PC-3 (cell line): ENCODE results near the gene MAML3. TPM values are rescaled to one million over a fixed set of nuclear protein-coding genes. Genes with fewer than 3 reads are reported as not detected.

Source experiments
- ATAC-seq: fragments of 200-7000 bp; cut with Tn5 transposase; 2 replicates; pipeline ENCODE4 v1.9.1; 2020; ENCODE audit warnings: mild to moderate bottlenecking, moderate library complexity
- BruUV-seq: library from RNA; stranded (reverse); fragments of 400-500 nt; replicated peaks from 2 replicates; lab custom pipeline; 2021; lab: Mats Ljungman, UMichigan
- CTCF ChIA-PET: fragments of 300-600 bp; sonication (Branson Sonifier 250); formaldehyde crosslinking; loops from one replicate; lab custom pipeline; 2022; ENCODE audit warnings: antibody characterized with exemption; lab: Charles Lee
- POLR2A ChIA-PET: fragments of 300-600 bp; sonication (Branson Sonifier 250); formaldehyde crosslinking; loops from one replicate; lab custom pipeline; 2022; ENCODE audit warnings: antibody characterized with exemption; ENCODE audit not compliant: unreplicated experiment; lab: Charles Lee
- DNase-seq: peaks from one replicate; pipeline ENCODE4 v3.0.0-alpha.2; 2015
- H2AFZ ChIP-seq: fragments of 300-600 bp; sonication (generic); 2 replicates; pipeline ENCODE4 v1.6.0; 2016; ENCODE audit warnings: antibody characterized with exemption, low read length
- H3F3A ChIP-seq: fragments of 300-600 bp; sonication (generic); one replicate; pipeline ENCODE4 v1.6.0; 2017; ENCODE audit warnings: antibody characterized with exemption, low read length, control low read depth, mild to moderate bottlenecking; ENCODE audit not compliant: unreplicated experiment
- H3K27ac ChIP-seq: fragments of 300-600 bp; sonication (generic); 2 replicates; pipeline ENCODE4 v1.5.1; 2016; ENCODE audit warnings: mild to moderate bottlenecking, low read length
- H3K27me3 ChIP-seq: fragments of 300-600 bp; sonication (generic); 2 replicates; pipeline ENCODE4 v1.6.1; 2016; ENCODE audit warnings: low read length, mixed read lengths
- H3K36me3 ChIP-seq: fragments of 300-600 bp; sonication (generic); 2 replicates; pipeline ENCODE4 v1.6.1; 2016; ENCODE audit warnings: low read depth, mixed run types, low read length, mixed read lengths
- H3K4me1 ChIP-seq: fragments of 300-600 bp; sonication (generic); 2 replicates; pipeline ENCODE4 v1.5.1; 2016; ENCODE audit warnings: low read length; ENCODE audit not compliant: insufficient read depth
- H3K4me2 ChIP-seq: fragments of 300-600 bp; sonication (generic); 2 replicates; pipeline ENCODE4 v1.6.0; 2016; ENCODE audit warnings: low read length
- H3K4me3 ChIP-seq: fragments of 300-600 bp; sonication (generic); 2 replicates; pipeline ENCODE4 v1.5.1; 2016; ENCODE audit warnings: mild to moderate bottlenecking, low read length, mixed read lengths
- H3K79me2 ChIP-seq: fragments of 300-600 bp; sonication (generic); 2 replicates; pipeline ENCODE4 v1.6.1; 2017; ENCODE audit warnings: low read length, mixed read lengths
- H3K9ac ChIP-seq: fragments of 300-600 bp; sonication (generic); 2 replicates; pipeline ENCODE4 v1.6.0; 2016; ENCODE audit warnings: mild to moderate bottlenecking, low read length
- H3K9me2 ChIP-seq: fragments of 300-600 bp; sonication (generic); replicated peaks from 2 replicates; pipeline ENCODE4 v1.6.1; 2016; ENCODE audit warnings: mixed run types, low read length, mixed read lengths
- H3K9me3 ChIP-seq: fragments of 300-600 bp; sonication (generic); 2 replicates; pipeline ENCODE4 v1.6.1; 2016; ENCODE audit warnings: low read length, mixed read lengths
- H4K20me1 ChIP-seq: fragments of 300-600 bp; sonication (generic); 2 replicates; pipeline ENCODE4 v1.6.1; 2016; ENCODE audit warnings: low read length, mixed read lengths
- EZH2 ChIP-seq: fragments of 300-600 bp; sonication (generic); IDR thresholded peaks from one replicate; pipeline ENCODE4 v1.6.1; 2017; ENCODE audit warnings: antibody characterized with exemption, mild to moderate bottlenecking, low read length; ENCODE audit not compliant: unreplicated experiment
- EZH2phosphoT487 ChIP-seq: fragments of 300-600 bp; sonication (generic); IDR thresholded peaks from 2 replicates; pipeline ENCODE4 v1.6.1; 2018; ENCODE audit warnings: mild to moderate bottlenecking, antibody characterized with exemption, low read length, borderline replicate concordance
- intact Hi-C: fragments of 100-400 bp; cut with micrococcal nuclease; formaldehyde crosslinking; loops from 2 replicates; pipeline ENCODE4 v1.9.0; 2023
- total RNA-seq: library from RNA; depleted of rRNA; stranded (reverse); fragments of >200 nt; gene quantifications from 2 replicates; pipeline ENCODE4 v1.2.3, GENCODE V29; 2014
- TF ChIP-seq, protein P1 (sequence below): fragments of 300-600 bp; sonication (generic); conservative IDR thresholded peaks from 2 replicates; pipeline ENCODE4 v1.5.1; 2017; ENCODE audit warnings: antibody characterized with exemption, low read depth, mild to moderate bottlenecking, low read length

Gene MAML3
- total RNA-seq, 1 experiment from 2014 or later: 4.3 TPM

GRCh38 chr4:139801895-139802294, 352.1 kb downstream of the MAML3 start:
- Histone ChIP-seq H3K9ac (no peak overlapping the region), H3K4me1 (no peaks in the 10 kb centered on the region), H3K4me3 (no peak overlapping the region), H3K4me2 (no peak overlapping the region), H3K9me3 (no peaks in the 10 kb centered on the region), H3K79me2 (no peaks in the 10 kb centered on the region), H3K36me3 (no peaks in the 10 kb centered on the region), H3K27ac (no peak overlapping the region), H2AFZ (no peak overlapping the region), H3K27me3 (no peaks in the 10 kb centered on the region), H4K20me1 (no peaks in the 10 kb centered on the region), H3F3A (no peaks in the 10 kb centered on the region), H3K9me2 (no peaks in the 10 kb centered on the region)
- no peak for DNase-seq
- TF ChIP-seq, protein P1, sequence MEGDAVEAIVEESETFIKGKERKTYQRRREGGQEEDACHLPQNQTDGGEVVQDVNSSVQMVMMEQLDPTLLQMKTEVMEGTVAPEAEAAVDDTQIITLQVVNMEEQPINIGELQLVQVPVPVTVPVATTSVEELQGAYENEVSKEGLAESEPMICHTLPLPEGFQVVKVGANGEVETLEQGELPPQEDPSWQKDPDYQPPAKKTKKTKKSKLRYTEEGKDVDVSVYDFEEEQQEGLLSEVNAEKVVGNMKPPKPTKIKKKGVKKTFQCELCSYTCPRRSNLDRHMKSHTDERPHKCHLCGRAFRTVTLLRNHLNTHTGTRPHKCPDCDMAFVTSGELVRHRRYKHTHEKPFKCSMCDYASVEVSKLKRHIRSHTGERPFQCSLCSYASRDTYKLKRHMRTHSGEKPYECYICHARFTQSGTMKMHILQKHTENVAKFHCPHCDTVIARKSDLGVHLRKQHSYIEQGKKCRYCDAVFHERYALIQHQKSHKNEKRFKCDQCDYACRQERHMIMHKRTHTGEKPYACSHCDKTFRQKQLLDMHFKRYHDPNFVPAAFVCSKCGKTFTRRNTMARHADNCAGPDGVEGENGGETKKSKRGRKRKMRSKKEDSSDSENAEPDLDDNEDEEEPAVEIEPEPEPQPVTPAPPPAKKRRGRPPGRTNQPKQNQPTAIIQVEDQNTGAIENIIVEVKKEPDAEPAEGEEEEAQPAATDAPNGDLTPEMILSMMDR: no peak
- TF ChIP-seq EZH2 (no peak), EZH2phosphoT487 (no peak)
- ATAC-seq: no peak
- intact Hi-C loops: no loop called here
- BruUV-seq: no TSS peak
- ChIA-PET POLR2A (no interaction called here), CTCF (no interaction called here)

DNA sequence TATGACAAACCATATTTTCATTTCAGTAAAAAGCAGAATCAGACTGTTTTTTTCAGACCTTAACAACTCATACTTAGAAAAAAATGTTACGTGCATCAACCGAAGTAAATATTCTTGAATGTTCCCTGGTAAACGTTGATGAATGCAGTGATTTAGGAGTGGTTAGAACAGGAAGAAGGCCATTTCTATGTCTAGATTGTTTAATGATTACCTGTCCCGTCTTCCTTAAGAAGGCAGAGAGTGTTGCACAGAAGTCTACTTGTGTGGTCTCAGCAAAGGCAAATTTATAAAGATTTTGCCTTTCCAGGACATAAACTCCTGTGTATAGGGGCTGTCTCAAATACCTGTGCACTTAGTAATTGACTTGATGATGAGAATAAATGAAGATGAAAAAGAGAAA, 353.9 kb downstream of the MAML3 start:
- no peak overlapping the region for H3K27ac ChIP-seq
- POLR2A ChIA-PET: interaction anchor here (0.6 to 0.7 kb wide), 2 partner anchors 36 to 540 kb away, joined by 3 read pairs; no protein-coding TSS in a partner anchor
- H3K4me1 ChIP-seq: no peaks in the 10 kb centered on the region
- H4K20me1 ChIP-seq: no peaks in the 10 kb centered on the region
- intact Hi-C loops: no loop called here
- no peaks in the 10 kb centered on the region for H3F3A ChIP-seq
- BruUV-seq: no TSS peak
- H2AFZ ChIP-seq: no peak overlapping the region
- H3K79me2 ChIP-seq: no peaks in the 10 kb centered on the region
- no peak for DNase-seq
- H3K4me3 ChIP-seq: no peak overlapping the region
- CTCF ChIA-PET: no interaction called here
- H3K4me2 ChIP-seq: no peak overlapping the region
- H3K9ac ChIP-seq: no peak overlapping the region
- ATAC-seq: no peak
- TF ChIP-seq EZH2phosphoT487: no peak
- TF ChIP-seq, protein P1: no peak
- TF ChIP-seq EZH2: no peak
- H3K27me3 ChIP-seq: no peaks in the 10 kb centered on the region
- H3K36me3 ChIP-seq: no peaks in the 10 kb centered on the region
- no peaks in the 10 kb centered on the region for H3K9me2 ChIP-seq
- no peaks in the 10 kb centered on the region for H3K9me3 ChIP-seq

DNA sequence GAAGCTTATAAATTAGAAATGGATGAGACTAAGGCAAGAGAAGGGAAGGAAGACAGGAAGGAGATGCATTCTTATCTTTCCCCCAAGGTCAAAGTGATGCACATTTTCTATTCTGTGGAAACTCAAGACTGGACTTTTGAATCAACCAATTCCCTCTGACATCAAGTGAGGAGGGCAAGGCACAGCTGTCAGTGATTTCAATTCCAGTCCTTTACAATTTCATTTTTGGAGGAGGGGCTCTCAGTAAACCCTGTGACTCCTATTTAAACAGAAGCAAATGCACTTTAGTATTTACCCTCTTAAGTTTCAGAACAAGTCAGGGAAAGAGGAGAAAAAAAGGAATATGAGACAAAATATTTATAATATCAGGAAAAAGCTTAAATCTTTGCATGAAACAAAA, 354.4 kb downstream of the MAML3 start:
- no peaks in the 10 kb centered on the region for H4K20me1 ChIP-seq
- no peaks in the 10 kb centered on the region for H3K9me3 ChIP-seq
- no peak overlapping the region for H3K27ac ChIP-seq
- no peaks in the 10 kb centered on the region for H3F3A ChIP-seq
- H3K36me3 ChIP-seq: no peaks in the 10 kb centered on the region
- no peaks in the 10 kb centered on the region for H3K9me2 ChIP-seq
- no peak overlapping the region for H2AFZ ChIP-seq
- H3K79me2 ChIP-seq: no peaks in the 10 kb centered on the region
- no peak overlapping the region for H3K4me3 ChIP-seq
- no TSS peak for BruUV-seq
- TF ChIP-seq EZH2: no peak
- TF ChIP-seq, protein P1: no peak
- TF ChIP-seq EZH2phosphoT487: no peak
- intact Hi-C loops: no loop called here
- H3K4me2 ChIP-seq: no peak overlapping the region
- CTCF ChIA-PET: no interaction called here
- H3K9ac ChIP-seq: no peak overlapping the region
- no peak for ATAC-seq
- POLR2A ChIA-PET: interaction anchor here (0.7 kb wide), 1 partner anchor 539 kb away, joined by 3 read pairs; no protein-coding TSS in a partner anchor
- H3K4me1 ChIP-seq: no peaks in the 10 kb centered on the region
- DNase-seq: no peak
- no peaks in the 10 kb centered on the region for H3K27me3 ChIP-seq
